Measurements from ENCODE around the gene POMT1. TPM values are rescaled to one million over a fixed set of nuclear protein-coding genes. Genes with fewer than 3 reads are reported as not detected.
"Not testable (repeated sequence)": the region's sequence is repeated elsewhere in the genome, so short reads cannot be mapped to it uniquely, and the experiment has no call there.

POMT1 gene
- total RNA-seq, 1 donor from 2014 or later, result 53.3 TPM

DNA sequence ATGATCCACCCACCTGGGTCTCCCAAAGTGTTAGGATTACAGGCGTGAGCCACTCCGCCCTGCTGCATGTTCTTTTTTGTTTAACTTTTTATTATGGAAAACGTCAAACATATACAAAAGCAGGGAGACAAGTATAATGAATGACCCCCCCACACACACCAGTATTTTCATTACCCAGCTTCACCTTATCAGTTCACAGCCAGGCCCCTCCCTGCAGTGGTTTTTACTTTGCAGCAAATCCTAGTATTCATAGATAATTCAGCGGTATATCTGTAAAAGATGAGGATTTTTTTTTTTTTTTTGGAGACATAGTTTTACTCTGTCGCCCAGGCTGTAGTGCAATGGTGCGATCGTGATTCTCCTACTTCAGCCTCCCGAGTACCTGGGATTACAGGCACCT is 2.3 kb downstream of the POMT1 start:
- H3K27me3 Mint-ChIP-seq (ENCODE audit: unreplicated experiment), result no peaks in the 10 kb centered on the region
- peaks cover 18% of the 10 kb centered on the region for H3K36me3 Mint-ChIP-seq (ENCODE audit: unreplicated experiment)
- peaks cover 28% of the 10 kb centered on the region for H3K4me1 Mint-ChIP-seq (ENCODE audit: unreplicated experiment)
- H3K27ac Mint-ChIP-seq (ENCODE audit: unreplicated experiment), result no peak overlapping the region
- TF ChIP-seq, protein P1, sequence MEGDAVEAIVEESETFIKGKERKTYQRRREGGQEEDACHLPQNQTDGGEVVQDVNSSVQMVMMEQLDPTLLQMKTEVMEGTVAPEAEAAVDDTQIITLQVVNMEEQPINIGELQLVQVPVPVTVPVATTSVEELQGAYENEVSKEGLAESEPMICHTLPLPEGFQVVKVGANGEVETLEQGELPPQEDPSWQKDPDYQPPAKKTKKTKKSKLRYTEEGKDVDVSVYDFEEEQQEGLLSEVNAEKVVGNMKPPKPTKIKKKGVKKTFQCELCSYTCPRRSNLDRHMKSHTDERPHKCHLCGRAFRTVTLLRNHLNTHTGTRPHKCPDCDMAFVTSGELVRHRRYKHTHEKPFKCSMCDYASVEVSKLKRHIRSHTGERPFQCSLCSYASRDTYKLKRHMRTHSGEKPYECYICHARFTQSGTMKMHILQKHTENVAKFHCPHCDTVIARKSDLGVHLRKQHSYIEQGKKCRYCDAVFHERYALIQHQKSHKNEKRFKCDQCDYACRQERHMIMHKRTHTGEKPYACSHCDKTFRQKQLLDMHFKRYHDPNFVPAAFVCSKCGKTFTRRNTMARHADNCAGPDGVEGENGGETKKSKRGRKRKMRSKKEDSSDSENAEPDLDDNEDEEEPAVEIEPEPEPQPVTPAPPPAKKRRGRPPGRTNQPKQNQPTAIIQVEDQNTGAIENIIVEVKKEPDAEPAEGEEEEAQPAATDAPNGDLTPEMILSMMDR (IDR thresholded peaks at IDR 0.05), result no peak
- no peak for DNase-seq (ENCODE audit: extremely low spot score, unreplicated experiment)
- no peak overlapping the region for H3K4me3 Mint-ChIP-seq (ENCODE audit: unreplicated experiment)
- H3K9me3 Mint-ChIP-seq (ENCODE audit: unreplicated experiment), result no peaks in the 10 kb centered on the region

DNA sequence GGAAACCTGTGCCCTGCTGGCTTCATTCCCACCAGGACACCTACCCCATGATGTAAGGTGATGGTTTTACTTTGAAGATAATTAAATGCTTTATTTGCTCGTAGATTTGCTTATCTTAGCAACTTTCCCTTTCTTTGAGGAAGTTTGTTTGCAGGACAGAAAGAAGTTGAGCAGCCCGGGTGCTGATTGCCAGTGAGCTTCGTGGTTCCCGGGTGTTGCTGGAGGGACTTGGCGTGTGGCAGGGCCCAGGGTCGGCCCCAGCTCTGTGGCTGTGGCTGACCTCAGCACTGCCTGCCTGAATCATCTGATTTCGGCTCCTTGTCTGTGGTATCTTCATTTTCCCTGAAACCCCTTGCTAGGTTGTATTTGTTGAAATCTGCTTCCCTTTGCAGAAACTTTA is 8.7 kb downstream of the POMT1 start:
- Mint-ChIP-seq H3K27me3 (ENCODE audit: unreplicated experiment) (no peaks in the 10 kb centered on the region), H3K27ac (ENCODE audit: unreplicated experiment) (no peak overlapping the region), H3K36me3 (ENCODE audit: unreplicated experiment) (peaks cover 29% of the 10 kb centered on the region), H3K4me1 (ENCODE audit: unreplicated experiment) (no peaks in the 10 kb centered on the region), H3K4me3 (ENCODE audit: unreplicated experiment) (no peak overlapping the region), H3K9me3 (ENCODE audit: unreplicated experiment) (no peaks in the 10 kb centered on the region)
- DNase-seq (ENCODE audit: extremely low spot score, unreplicated experiment), result no peak
- TF ChIP-seq, protein P1 (IDR thresholded peaks at IDR 0.05), result no peak

DNA sequence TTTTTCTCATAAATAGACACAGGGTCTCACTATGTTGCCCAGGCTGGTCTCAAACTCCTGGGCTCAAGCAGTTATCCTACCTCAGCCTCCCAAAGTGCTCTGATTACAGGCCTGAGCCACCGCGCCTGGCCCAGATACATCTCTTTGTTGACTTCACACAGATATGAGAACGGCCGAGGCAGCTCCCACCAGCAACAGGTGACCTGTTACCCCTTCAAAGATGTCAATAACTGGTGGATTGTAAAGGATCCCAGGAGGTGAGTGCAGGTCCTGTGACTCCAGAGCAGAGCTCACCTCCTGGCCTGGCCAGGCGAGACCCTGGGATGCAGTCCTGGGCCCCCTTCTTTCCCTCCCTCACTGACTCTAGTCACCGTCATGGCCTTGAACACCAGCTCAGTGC is 9.2 kb downstream of the POMT1 start:
- no peak overlapping the region for H3K27ac Mint-ChIP-seq (ENCODE audit: unreplicated experiment)
- no peaks in the 10 kb centered on the region for H3K9me3 Mint-ChIP-seq (ENCODE audit: unreplicated experiment)
- DNase-seq (ENCODE audit: extremely low spot score, unreplicated experiment), result no peak
- H3K27me3 Mint-ChIP-seq (ENCODE audit: unreplicated experiment), result no peaks in the 10 kb centered on the region
- H3K4me3 Mint-ChIP-seq (ENCODE audit: unreplicated experiment), result no peak overlapping the region
- H3K4me1 Mint-ChIP-seq (ENCODE audit: unreplicated experiment), result no peaks in the 10 kb centered on the region
- TF ChIP-seq, protein P1 (IDR thresholded peaks at IDR 0.05), result no peak
- peaks cover 27% of the 10 kb centered on the region for H3K36me3 Mint-ChIP-seq (ENCODE audit: unreplicated experiment)

DNA sequence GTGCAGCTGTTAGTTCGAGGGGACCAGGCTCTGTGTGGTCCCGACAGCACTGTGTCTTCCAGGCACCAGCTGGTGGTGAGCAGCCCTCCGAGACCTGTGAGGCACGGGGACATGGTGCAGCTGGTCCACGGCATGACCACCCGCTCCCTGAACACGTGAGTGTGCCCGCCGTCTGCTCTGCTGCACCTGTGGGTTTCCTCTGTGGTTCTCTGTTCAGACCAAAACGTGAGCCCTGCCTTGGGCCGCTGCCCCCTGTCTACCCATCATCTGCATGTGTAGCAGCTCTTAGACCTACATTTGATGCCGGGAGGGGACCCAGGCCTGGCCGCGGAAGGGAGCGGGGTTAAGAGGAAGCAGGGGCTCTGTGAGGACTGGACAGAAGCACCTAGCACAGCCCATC is 10.5 kb downstream of the POMT1 start:
- Mint-ChIP-seq H3K4me1 (ENCODE audit: unreplicated experiment) (no peaks in the 10 kb centered on the region), H3K27me3 (ENCODE audit: unreplicated experiment) (no peaks in the 10 kb centered on the region), H3K9me3 (ENCODE audit: unreplicated experiment) (no peaks in the 10 kb centered on the region), H3K27ac (ENCODE audit: unreplicated experiment) (no peak overlapping the region), H3K36me3 (ENCODE audit: unreplicated experiment) (peaks cover 32% of the 10 kb centered on the region), H3K4me3 (ENCODE audit: unreplicated experiment) (no peak overlapping the region)
- DNase-seq (ENCODE audit: extremely low spot score, unreplicated experiment), result no peak
- TF ChIP-seq, protein P1 (IDR thresholded peaks at IDR 0.05), result no peak

DNA sequence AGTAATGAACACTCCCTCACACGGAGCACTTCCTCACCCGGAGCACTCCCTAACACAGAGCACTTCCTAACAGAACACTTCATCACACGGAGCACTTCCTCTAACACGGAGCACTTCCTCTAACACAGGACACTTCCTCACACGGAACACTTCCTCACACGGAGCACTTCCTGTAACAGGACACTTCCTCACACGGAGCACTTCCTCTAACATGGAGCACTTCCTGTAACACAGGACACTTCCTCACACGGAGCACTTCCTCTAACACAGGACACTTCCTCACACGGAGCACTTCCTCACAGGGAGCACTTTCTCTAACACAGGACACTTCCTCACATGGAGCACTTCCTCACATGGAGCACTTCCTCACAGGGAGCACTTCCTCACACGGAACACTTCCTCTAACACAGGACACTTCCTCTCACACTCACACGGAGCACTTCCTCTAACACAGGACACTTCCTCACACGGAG is 12.9 kb downstream of the POMT1 start:
- H3K4me1 Mint-ChIP-seq (ENCODE audit: unreplicated experiment); H3K27ac Mint-ChIP-seq (ENCODE audit: unreplicated experiment); H3K9me3 Mint-ChIP-seq (ENCODE audit: unreplicated experiment); H3K4me3 Mint-ChIP-seq (ENCODE audit: unreplicated experiment); H3K27me3 Mint-ChIP-seq (ENCODE audit: unreplicated experiment); DNase-seq (ENCODE audit: extremely low spot score, unreplicated experiment): not testable (repeated sequence)
- peaks cover 37% of the 10 kb centered on the region for H3K36me3 Mint-ChIP-seq (ENCODE audit: unreplicated experiment)

DNA sequence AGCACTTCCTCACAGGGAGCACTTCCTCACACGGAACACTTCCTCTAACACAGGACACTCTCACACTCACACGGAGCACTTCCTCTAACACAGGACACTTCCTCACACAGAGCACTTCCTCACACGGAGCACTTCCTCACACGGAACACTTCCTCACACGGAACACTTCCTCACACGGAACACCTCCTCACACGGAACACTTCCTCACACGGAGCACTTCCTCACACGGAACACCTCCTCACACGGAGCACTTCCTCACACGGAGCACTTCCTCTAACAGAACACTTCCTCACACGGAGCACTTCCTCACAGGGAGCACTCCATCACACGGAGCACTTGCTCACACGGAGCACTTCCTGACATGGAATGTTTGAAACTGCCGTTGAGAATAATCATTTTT is 13.4 kb downstream of the POMT1 start:
- Mint-ChIP-seq H3K27ac (ENCODE audit: unreplicated experiment) (no peak overlapping the region), H3K9me3 (ENCODE audit: unreplicated experiment) (no peaks in the 10 kb centered on the region), H3K27me3 (ENCODE audit: unreplicated experiment) (no peaks in the 10 kb centered on the region), H3K36me3 (ENCODE audit: unreplicated experiment) (peaks cover 33% of the 10 kb centered on the region), H3K4me1 (ENCODE audit: unreplicated experiment) (no peaks in the 10 kb centered on the region), H3K4me3 (ENCODE audit: unreplicated experiment) (no peak overlapping the region)
- TF ChIP-seq, protein P1 (IDR thresholded peaks at IDR 0.05), result no peak
- no peak for DNase-seq (ENCODE audit: extremely low spot score, unreplicated experiment)
